Endodermal cell (in vitro differentiated cells): ENCODE data around the gene IL10. TPM values are rescaled to one million over a fixed set of nuclear protein-coding genes. Genes with fewer than 3 reads are reported as not detected.

Experiments used
- DNase-seq: peaks from one replicate; pipeline ENCODE4 v3.0.0-alpha.2; 2017
- H3K27ac ChIP-seq: 2 replicates; pipeline ENCODE4 v1.5.1; 2013; ENCODE audit warnings: mild to moderate bottlenecking, low read depth, low read length, moderate library complexity
- H3K27me3 ChIP-seq: 2 replicates; pipeline ENCODE4 v1.6.1; 2013; ENCODE audit warnings: mild to moderate bottlenecking, low read length, moderate library complexity; ENCODE audit not compliant: insufficient read depth, control insufficient read depth, poor library complexity, severe bottlenecking
- H3K36me3 ChIP-seq: 2 replicates; pipeline ENCODE4 v1.7.0; 2013; ENCODE audit warnings: mild to moderate bottlenecking, low read length, moderate library complexity; ENCODE audit not compliant: control insufficient read depth, insufficient read depth
- H3K4me1 ChIP-seq: one replicate; pipeline ENCODE4 v1.7.0; 2013; ENCODE audit warnings: low read length; ENCODE audit not compliant: control insufficient read depth, insufficient read depth
- H3K4me3 ChIP-seq: 2 replicates; pipeline ENCODE4 v1.5.1; 2013; ENCODE audit warnings: mild to moderate bottlenecking, low read length, moderate library complexity
- H3K9ac ChIP-seq: 2 replicates; pipeline ENCODE4 v1.6.1; 2013; ENCODE audit warnings: mild to moderate bottlenecking, low read length, moderate library complexity; ENCODE audit not compliant: poor library complexity, severe bottlenecking; ENCODE audit errors: extremely low read depth
- H3K9me3 ChIP-seq: 2 replicates; pipeline ENCODE4 v1.6.1; 2013; ENCODE audit warnings: mild to moderate bottlenecking, low read length, moderate library complexity; ENCODE audit not compliant: control insufficient read depth
- H3K27ac Mint-ChIP-seq: 2 replicates; pipeline ENCODE4 v1.8.0; 2020; ENCODE audit warnings: mixed read lengths
- H3K27me3 Mint-ChIP-seq: 2 replicates; pipeline ENCODE4 v1.8.0; 2021; ENCODE audit warnings: mild to moderate bottlenecking, mixed read lengths; ENCODE audit not compliant: insufficient read depth
- H3K36me3 Mint-ChIP-seq: 2 replicates; pipeline ENCODE4 v1.8.0; 2020; ENCODE audit warnings: low read depth, mixed read lengths
- H3K4me1 Mint-ChIP-seq: 2 replicates; pipeline ENCODE4 v1.8.0; 2020; ENCODE audit warnings: mixed read lengths
- H3K4me3 Mint-ChIP-seq: 2 replicates; pipeline ENCODE4 v1.8.0; 2020; ENCODE audit warnings: mild to moderate bottlenecking, moderate library complexity, mixed read lengths
- H3K9me3 Mint-ChIP-seq: 2 replicates; pipeline ENCODE4 v1.8.0; 2020; ENCODE audit warnings: mild to moderate bottlenecking, mixed read lengths
- WGBS, 2 experiments: methylation state at CpG; one replicate each; pipeline versions ENCODE4 v1.1.5 to v1.1.7; 2013; ENCODE audit warnings: missing lambda C conversion rate in 2 of 2, mixed read lengths in 1 of 2; ENCODE audit not compliant: insufficient coverage in 1 of 2, insufficient read length in 1 of 2; 5-methylcytosine and 5-hydroxymethylcytosine counted together
- total RNA-seq, 2 donors: library from RNA; stranded (reverse); fragmentation: NEBNext Ultra II Directional in 1 of 2; extraction: Animal tissue kit (Norgen Biotek cat#: 25700) in 1 of 2; gene quantifications; 2 replicates in 1 of 2; 3 replicates in 1 of 2; pipeline ENCODE4 v1.2.1, GENCODE V29; 2021
- TF ChIP-seq, protein P1 (sequence below): fragments of 200-600 bp; sonication (generic); conservative IDR thresholded peaks from 2 replicates; pipeline ENCODE4 v1.5.0; 2021; ENCODE audit warnings: antibody characterized with exemption, mild to moderate bottlenecking

Gene IL10
- total RNA-seq, 2 donors from 2014 or later: not detected

DNA sequence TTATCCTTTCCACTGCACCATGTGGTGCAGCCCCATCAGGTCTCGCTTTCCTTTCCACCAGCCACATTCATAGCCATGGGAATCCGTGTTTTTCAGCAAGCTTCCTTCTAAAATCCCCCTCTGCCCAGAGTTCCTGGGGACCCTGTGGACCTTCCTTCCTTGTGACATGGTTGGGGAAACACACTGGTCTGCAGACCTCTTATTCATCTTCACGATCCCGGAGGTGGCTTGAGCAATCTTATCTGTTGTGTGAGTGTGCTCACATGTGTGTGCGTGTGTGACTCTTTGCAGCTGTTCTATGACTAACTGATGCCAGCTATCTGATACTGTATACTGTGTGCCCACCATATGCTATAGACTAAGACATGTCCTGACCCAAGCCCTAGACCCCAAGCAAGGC is 15.6 kb upstream of the IL10 start:
- DNase-seq: no peak
- Mint-ChIP-seq H3K36me3 (no peaks in the 10 kb centered on the region), H3K27ac (no peak overlapping the region), H3K9me3 (no peaks in the 10 kb centered on the region), H3K4me3 (no peak overlapping the region), H3K4me1 (no peaks in the 10 kb centered on the region), H3K27me3 (peaks cover 8% of the 10 kb centered on the region)
- Histone ChIP-seq H3K4me1 (no peaks in the 10 kb centered on the region), H3K27me3 (peaks cover 4% of the 10 kb centered on the region), H3K27ac (no peak overlapping the region), H3K36me3 (no peaks in the 10 kb centered on the region), H3K9me3 (no peaks in the 10 kb centered on the region), H3K4me3 (no peak overlapping the region), H3K9ac (no peak overlapping the region)
- WGBS, 2 experiments: 96 to 100% methylated on average over 2 to 5 of the region's 5 CpGs
- TF ChIP-seq, protein P1, sequence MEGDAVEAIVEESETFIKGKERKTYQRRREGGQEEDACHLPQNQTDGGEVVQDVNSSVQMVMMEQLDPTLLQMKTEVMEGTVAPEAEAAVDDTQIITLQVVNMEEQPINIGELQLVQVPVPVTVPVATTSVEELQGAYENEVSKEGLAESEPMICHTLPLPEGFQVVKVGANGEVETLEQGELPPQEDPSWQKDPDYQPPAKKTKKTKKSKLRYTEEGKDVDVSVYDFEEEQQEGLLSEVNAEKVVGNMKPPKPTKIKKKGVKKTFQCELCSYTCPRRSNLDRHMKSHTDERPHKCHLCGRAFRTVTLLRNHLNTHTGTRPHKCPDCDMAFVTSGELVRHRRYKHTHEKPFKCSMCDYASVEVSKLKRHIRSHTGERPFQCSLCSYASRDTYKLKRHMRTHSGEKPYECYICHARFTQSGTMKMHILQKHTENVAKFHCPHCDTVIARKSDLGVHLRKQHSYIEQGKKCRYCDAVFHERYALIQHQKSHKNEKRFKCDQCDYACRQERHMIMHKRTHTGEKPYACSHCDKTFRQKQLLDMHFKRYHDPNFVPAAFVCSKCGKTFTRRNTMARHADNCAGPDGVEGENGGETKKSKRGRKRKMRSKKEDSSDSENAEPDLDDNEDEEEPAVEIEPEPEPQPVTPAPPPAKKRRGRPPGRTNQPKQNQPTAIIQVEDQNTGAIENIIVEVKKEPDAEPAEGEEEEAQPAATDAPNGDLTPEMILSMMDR: no peak

DNA sequence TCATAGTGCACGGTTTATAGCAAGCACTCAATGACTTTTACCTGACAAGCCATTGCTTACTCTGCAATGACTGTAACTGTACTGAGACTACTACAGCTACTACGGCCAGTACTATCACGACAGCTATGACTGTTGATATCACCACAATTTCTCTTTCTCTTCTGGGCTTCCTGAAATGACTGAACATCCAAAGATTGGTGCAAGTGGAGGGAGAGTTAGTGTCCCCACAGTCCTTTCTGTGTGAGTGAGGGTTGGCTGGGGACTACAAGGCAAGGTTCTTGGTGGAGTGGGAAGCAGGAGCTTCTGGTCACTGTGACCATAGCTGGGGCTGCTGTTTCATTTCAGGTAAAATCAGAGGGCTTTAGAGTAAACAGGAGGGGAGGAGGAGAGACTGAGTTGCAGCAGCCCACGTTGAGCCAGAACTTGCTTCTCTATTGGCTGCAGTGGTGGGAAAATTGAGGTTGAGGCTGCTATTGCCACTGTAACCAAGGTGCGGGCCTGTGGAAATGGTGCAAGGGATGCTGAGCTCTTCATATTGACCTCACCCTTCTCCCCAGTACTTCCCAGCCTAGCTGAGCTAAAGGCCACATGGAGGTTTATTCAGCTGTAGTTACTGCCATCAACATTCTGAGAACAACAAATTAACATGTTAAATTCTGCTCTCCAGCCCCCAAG is 14.1 kb upstream of the IL10 start:
- no peaks in the 10 kb centered on the region for H3K36me3 Mint-ChIP-seq
- no peak overlapping the region for H3K4me3 Mint-ChIP-seq
- H3K9me3 Mint-ChIP-seq: no peaks in the 10 kb centered on the region
- TF ChIP-seq, protein P1: no peak
- Histone ChIP-seq H3K4me1 (no peaks in the 10 kb centered on the region), H3K36me3 (no peaks in the 10 kb centered on the region), H3K27me3 (peaks cover 4% of the 10 kb centered on the region), H3K4me3 (no peak overlapping the region), H3K9me3 (no peaks in the 10 kb centered on the region), H3K9ac (no peak overlapping the region), H3K27ac (no peak overlapping the region)
- 87 to 94% methylated on average over 4 to 5 of the region's 5 CpGs for WGBS, 2 experiments
- H3K4me1 Mint-ChIP-seq: no peaks in the 10 kb centered on the region
- DNase-seq: no peak
- no peak overlapping the region for H3K27ac Mint-ChIP-seq
- peaks cover 8% of the 10 kb centered on the region for H3K27me3 Mint-ChIP-seq

DNA sequence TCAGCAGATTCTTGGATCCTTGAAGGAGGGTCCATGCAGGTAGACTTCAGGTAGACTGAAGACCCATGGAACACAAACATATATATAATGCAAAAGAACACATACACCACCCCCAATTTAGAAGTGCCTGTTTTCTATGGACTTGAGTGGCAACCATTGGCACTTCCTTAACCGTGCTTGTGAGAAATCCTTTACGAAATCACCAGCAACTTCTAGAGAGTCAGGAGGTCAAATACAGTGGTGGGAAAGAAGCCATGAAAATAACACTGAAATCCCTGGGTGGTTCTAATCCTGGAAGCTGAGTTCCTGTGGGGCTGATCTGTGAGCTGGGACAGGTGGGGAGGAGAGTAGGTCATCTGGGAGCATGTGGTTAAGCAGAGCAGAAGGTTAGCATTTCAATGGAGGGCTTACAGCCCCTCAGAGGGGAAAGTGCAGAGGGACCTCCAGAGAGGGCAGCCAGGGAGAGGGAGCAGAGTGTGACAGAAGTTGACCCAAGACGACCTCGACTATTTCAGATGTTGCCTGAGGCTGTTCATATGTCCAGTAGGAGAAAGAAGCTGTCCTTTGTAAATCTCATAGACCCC is 13.0 kb upstream of the IL10 start:
- no peak overlapping the region for H3K4me3 ChIP-seq
- Mint-ChIP-seq H3K9me3 (no peaks in the 10 kb centered on the region), H3K27me3 (peaks cover 5% of the 10 kb centered on the region), H3K4me3 (no peak overlapping the region), H3K4me1 (no peaks in the 10 kb centered on the region), H3K27ac (no peak overlapping the region), H3K36me3 (no peaks in the 10 kb centered on the region)
- TF ChIP-seq, protein P1: no peak
- no peak for DNase-seq
- no peaks in the 10 kb centered on the region for H3K4me1 ChIP-seq
- no peaks in the 10 kb centered on the region for H3K9me3 ChIP-seq
- no peak overlapping the region for H3K9ac ChIP-seq
- no peaks in the 10 kb centered on the region for H3K36me3 ChIP-seq
- WGBS, 2 experiments: 86 to 87% methylated on average over 4 of the region's 4 CpGs
- peaks cover 4% of the 10 kb centered on the region for H3K27me3 ChIP-seq
- no peak overlapping the region for H3K27ac ChIP-seq
